Loucy (cell line): ENCODE results near the gene ARMC10.
A peak's percentile ranks its signal among the peaks of the same experiment; 100 is the strongest.

Experiments used
- CTCF ChIP-seq: fragments of 200-600 bp; sonication (generic); conservative IDR thresholded peaks from 2 replicates; pipeline ENCODE4 v1.5.1; 2014; ENCODE audit warnings: mild to moderate bottlenecking, antibody characterized with exemption, low read length
- EZH2phosphoT487 ChIP-seq: fragments of 200-600 bp; IDR thresholded peaks from 2 replicates; pipeline ENCODE4 v1.6.1; 2018; ENCODE audit warnings: antibody characterized with exemption, mild to moderate bottlenecking, moderate library complexity, borderline replicate concordance

- peak; percentile 24; the same call in 1 of the 2 replicates for TF ChIP-seq CTCF
- TF ChIP-seq EZH2phosphoT487 = no peak
These were observed 23.4 kb upstream of the ARMC10 start for GRCh38 chr7:103051519-103051918.
